Testis (tissue), 5 donors: ENCODE data around the gene COL4A2. TPM values are rescaled to one million over a fixed set of nuclear protein-coding genes. Genes with fewer than 3 reads are reported as not detected.

Experiments
- DNase-seq: peaks from one replicate; pipeline ENCODE4 v3.0.0-alpha.2; 2019
- H3K27ac ChIP-seq, 2 donors: fragments of 200-600 bp; sonication (generic); one replicate each; pipeline ENCODE4 v1.5.1; 2019
- H3K27me3 ChIP-seq: fragments of 200-600 bp; sonication (generic); one replicate; pipeline ENCODE4 v1.5.1; 2019
- H3K36me3 ChIP-seq: fragments of 200-600 bp; sonication (generic); one replicate; pipeline ENCODE4 v1.5.1; 2017; ENCODE audit warnings: low read depth; ENCODE audit errors: missing control alignments
- H3K4me1 ChIP-seq: fragments of 200-600 bp; sonication (generic); one replicate; pipeline ENCODE4 v1.5.1; 2019
- H3K4me3 ChIP-seq, 2 donors: fragments of 200-600 bp; sonication (generic); one replicate each; pipeline ENCODE4 v1.5.1; 2017 to 2019
- H3K9me3 ChIP-seq: fragments of 200-600 bp; sonication (generic); one replicate; pipeline ENCODE4 v1.5.1; 2017
- CTCF ChIP-seq, 3 experiments: fragments of 450-650 bp in 2 of 3; fragments of 200-600 bp in 1 of 3; sonication (generic) in 1 of 3; IDR thresholded peaks; one replicate each; pipeline ENCODE4 v1.5.1; 2016 to 2019; ENCODE audit warnings: antibody characterized with exemption in 3 of 3, mild to moderate bottlenecking in 2 of 3, moderate library complexity in 1 of 3
- POLR2A ChIP-seq: fragments of 450-650 bp; IDR thresholded peaks from one replicate; pipeline ENCODE4 v1.6.1; 2017; ENCODE audit warnings: antibody characterized with exemption, mild to moderate bottlenecking, moderate library complexity
- WGBS, 2 donors: methylation state at CpG; one replicate each; pipeline ENCODE4 v1.1.5; 2018; 5-methylcytosine and 5-hydroxymethylcytosine counted together
- intact Hi-C: fragments of 100-400 bp; cut with DNase I; formaldehyde crosslinking; loops from one replicate; pipeline ENCODE4 v1.15.1; 2023; ENCODE audit warnings: low total_unique reads
- long read RNA-seq, 2 donors: transcript quantifications; one replicate each; lab custom pipeline, GENCODE V29; 2026
- polyA plus RNA-seq: library from polyadenylated mRNA; stranded (reverse); fragments of 350-450 nt; fragmentation: Illumina TruSeq; extraction: RNeasy Lipid Tissue Mini Kit (QIAGEN cat#74804); gene quantifications from one replicate; pipeline ENCODE4 v1.2.3, GENCODE V29; 2014; ENCODE audit warnings: low read depth, low replicate concordance; ENCODE audit not compliant: insufficient read depth
- total RNA-seq, 2 donors: library from RNA; depleted of rRNA; stranded (reverse); fragments of >200 nt; gene quantifications; one replicate each; pipeline ENCODE4 v1.2.3, GENCODE V29; 2016

COL4A2 gene
- total RNA-seq (10 to 100 TPM; 81.0 to 89.9 TPM), polyA plus RNA-seq (69.1 TPM)
- long read RNA-seq, donor 1, full-length matches to known transcripts: 93 of 210 reads
- long read RNA-seq, donor 1, partial matches to known transcripts: 108 of 210 reads
- long read RNA-seq, donor 1, other reads (novel, unspliced or antisense): 9 of 210 reads
- long read RNA-seq, donor 2, full-length matches to known transcripts: 78 of 148 reads
- long read RNA-seq, donor 2, partial matches to known transcripts: 70 of 148 reads
- long read RNA-seq, donor 2, other reads (novel, unspliced or antisense): 0 of 148 reads

- TF ChIP-seq CTCF (IDR thresholded peaks at IDR 0.05): no peak
- peak; percentile 33 for TF ChIP-seq POLR2A
- H3K36me3 ChIP-seq: no peaks in the 10 kb centered on the region
- peak within 1 kb of the TSS; percentile 77 to 84 for H3K4me3 ChIP-seq
- DNase-seq: peak; percentile 68
- intact Hi-C loops: no loop called here
- no peaks in the 10 kb centered on the region for H3K27me3 ChIP-seq
- no peaks in the 10 kb centered on the region for H3K4me1 ChIP-seq
- peak within 1 kb of the TSS; percentile 86 to 92 for H3K27ac ChIP-seq
- H3K9me3 ChIP-seq: no peaks in the 10 kb centered on the region
- WGBS, 2 donors: 0% methylated on average over 8 to 36 of the region's 96 CpGs
Observed at GRCh38 chr13:110306960-110307766, at the start of gene COL4A2, which contains the start of gene COL4A1. Gene COL4A2, plus strand, starts transcription at chr13:110307284. Its CDS starts 620 bp downstream, at chr13:110307904. Gene COL4A1, minus strand, starts transcription at chr13:110307157. Its CDS starts 130 bp downstream, at chr13:110307027.

- H3K27ac ChIP-seq: no peak overlapping the region
- DNase-seq: no peak
- no peaks in the 10 kb centered on the region for H3K27me3 ChIP-seq
- TF ChIP-seq POLR2A (no peak), CTCF (IDR thresholded peaks at IDR 0.05) (no peak)
- 91 to 92% methylated on average over 3 of the region's 3 CpGs for WGBS, 2 donors
- no peaks in the 10 kb centered on the region for H3K9me3 ChIP-seq
- peaks cover 7% of the 10 kb centered on the region for H3K4me1 ChIP-seq
- no peak overlapping the region for H3K4me3 ChIP-seq
- no peaks in the 10 kb centered on the region for H3K36me3 ChIP-seq
- intact Hi-C loops: no loop called here
Observed at GRCh38 chr13:110257408-110257807, 49.7 kb upstream of the COL4A2 start.

- H3K4me1 ChIP-seq: peaks cover 21% of the 10 kb centered on the region
- intact Hi-C loops: no loop called here
- 81 to 83% methylated on average over 12 of the region's 12 CpGs for WGBS, 2 donors
Observed at GRCh38 chr13:110258876-110259631, 48.0 kb upstream of the COL4A2 start.

GRCh38 chr13:110259651-110260050, 47.4 kb upstream of the COL4A2 start:
- H3K4me3 ChIP-seq: no peak overlapping the region

More at GRCh38 chr13:110258876-110259631, 48.0 kb upstream of the COL4A2 start:
- no peak for DNase-seq
- Histone ChIP-seq H3K4me3 (no peak overlapping the region), H3K36me3 (no peaks in the 10 kb centered on the region), H3K27me3 (no peaks in the 10 kb centered on the region), H3K27ac (peak overlapping the region in 1 of 2 donors; percentile 1), H3K9me3 (no peaks in the 10 kb centered on the region)
- no peak for TF ChIP-seq POLR2A
- no peak for TF ChIP-seq CTCF (IDR thresholded peaks at IDR 0.05)

More at GRCh38 chr13:110259651-110260050, 47.4 kb upstream of the COL4A2 start:
- DNase-seq: no peak
- Histone ChIP-seq H3K9me3 (no peaks in the 10 kb centered on the region), H3K27me3 (no peaks in the 10 kb centered on the region), H3K27ac (no peak overlapping the region), H3K36me3 (no peaks in the 10 kb centered on the region), H3K4me1 (peaks cover 27% of the 10 kb centered on the region)
- 68 to 79% methylated on average over 6 of the region's 6 CpGs for WGBS, 2 donors
- intact Hi-C loops: no loop called here
- TF ChIP-seq CTCF (IDR thresholded peaks at IDR 0.05): no peak
- TF ChIP-seq POLR2A: no peak
